Measurements from ENCODE around the gene SHTN1. TPM values are rescaled to one million over a fixed set of nuclear protein-coding genes. Genes with fewer than 3 reads are reported as not detected.

Gene SHTN1
- total RNA-seq, 1 donor from 2014 or later = 54.1 TPM

- no peak for DNase-seq
Observed at GRCh38 chr10:116831790-116832189, 173.2 kb downstream of the SHTN1 start.

Small RNA genes within 50 kb of the gene (small RNA-seq; reads per million reads assigned to genes)
- not detected for gene AC012308.1

Other genes with a start within 250 kb of the SHTN1 start
- 0.78 TPM for gene ENO4, start 155.7 kb downstream of the SHTN1 start, total RNA-seq
- gene VAX1, start 133.1 kb upstream of the SHTN1 start, total RNA-seq = 1.2 TPM
- not detected for gene KCNK18, start 192.3 kb upstream of the SHTN1 start, total RNA-seq
- gene SLC18A2, start 235.9 kb upstream of the SHTN1 start, total RNA-seq = not detected